ENCODE results near the gene BPIFB1. TPM values are rescaled to one million over a fixed set of nuclear protein-coding genes. Genes with fewer than 3 reads are reported as not detected.

The BPIFB1 gene
- total and polyA plus RNA-seq, 2 of the 13 experiments (the other 11 are each of a cell fraction or from before 2014, with no cell fraction given) = 0.82 to 4.4 TPM

DNA sequence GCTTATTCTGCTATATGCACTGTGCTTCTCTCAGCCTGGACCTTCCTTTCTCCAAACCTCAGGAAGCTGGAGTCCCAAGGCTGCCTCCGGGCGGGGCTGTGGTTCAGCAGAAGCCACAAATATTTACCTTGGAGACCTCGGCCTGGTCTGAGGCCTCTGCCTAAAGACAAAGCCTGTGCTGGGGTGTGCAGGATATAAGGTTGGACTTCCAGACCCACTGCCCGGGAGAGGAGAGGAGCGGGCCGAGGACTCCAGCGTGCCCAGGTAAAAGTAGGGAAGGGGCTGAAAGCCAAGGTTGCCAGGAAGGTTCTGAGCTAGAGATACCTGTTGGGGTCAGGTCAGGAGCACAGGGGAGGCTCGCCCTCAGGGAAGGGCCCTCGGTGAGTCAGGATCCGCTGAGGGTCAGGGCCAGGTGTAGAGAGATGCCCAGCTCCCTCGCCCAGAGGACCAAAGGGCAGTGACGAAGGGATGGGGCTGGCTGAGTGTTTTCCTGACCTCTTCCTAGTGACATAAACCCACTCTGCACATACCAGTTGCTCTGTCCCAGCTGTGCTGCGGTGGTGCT is at the start of gene BPIFB1 (continued):
- TF ChIP-seq, protein P1, sequence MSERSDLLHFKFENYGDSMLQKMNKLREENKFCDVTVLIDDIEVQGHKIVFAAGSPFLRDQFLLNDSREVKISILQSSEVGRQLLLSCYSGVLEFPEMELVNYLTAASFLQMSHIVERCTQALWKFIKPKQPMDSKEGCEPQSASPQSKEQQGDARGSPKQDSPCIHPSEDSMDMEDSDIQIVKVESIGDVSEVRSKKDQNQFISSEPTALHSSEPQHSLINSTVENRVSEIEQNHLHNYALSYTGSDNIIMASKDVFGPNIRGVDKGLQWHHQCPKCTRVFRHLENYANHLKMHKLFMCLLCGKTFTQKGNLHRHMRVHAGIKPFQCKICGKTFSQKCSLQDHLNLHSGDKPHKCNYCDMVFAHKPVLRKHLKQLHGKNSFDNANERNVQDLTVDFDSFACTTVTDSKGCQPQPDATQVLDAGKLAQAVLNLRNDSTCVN (CRISPR knock-in tag; IDR thresholded peaks at IDR 0.05; ENCODE audit: borderline replicate concordance) = peak; percentile 38; the same call in 1 of the 2 replicates
- TF ChIP-seq, protein P2, sequence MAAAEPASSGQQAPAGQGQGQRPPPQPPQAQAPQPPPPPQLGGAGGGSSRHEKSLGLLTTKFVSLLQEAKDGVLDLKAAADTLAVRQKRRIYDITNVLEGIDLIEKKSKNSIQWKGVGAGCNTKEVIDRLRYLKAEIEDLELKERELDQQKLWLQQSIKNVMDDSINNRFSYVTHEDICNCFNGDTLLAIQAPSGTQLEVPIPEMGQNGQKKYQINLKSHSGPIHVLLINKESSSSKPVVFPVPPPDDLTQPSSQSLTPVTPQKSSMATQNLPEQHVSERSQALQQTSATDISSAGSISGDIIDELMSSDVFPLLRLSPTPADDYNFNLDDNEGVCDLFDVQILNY (CRISPR knock-in tag; conservative IDR thresholded peaks at IDR 0.05) = 0 out of 2 replicates have a peak, but pooled peaks have one; percentile 43
- TF ChIP-seq IRX3 (CRISPR knock-in tag; IDR thresholded peaks at IDR 0.05; ENCODE audit: borderline replicate concordance, low read depth) (peak; percentile 45; the same call in 1 of the 2 replicates), ZNF274 (CRISPR knock-in tag; IDR thresholded peaks at IDR 0.05) (no peak), KAT8 (CRISPR knock-in tag; IDR thresholded peaks at IDR 0.05) (peak; percentile 49), CBX5 (CRISPR knock-in tag; IDR thresholded peaks at IDR 0.05; ENCODE audit: borderline replicate concordance) (peak; percentile 64; the same call in 1 of the 2 replicates), MXI1 (IDR thresholded peaks at IDR 0.05; ENCODE audit: borderline replicate concordance, low read depth, low read length) (peak; percentile 34; the same call in 1 of the 3 replicates), NKX3-1 (CRISPR knock-in tag; IDR thresholded peaks at IDR 0.05) (no peak), KDM5B (CRISPR knock-in tag; IDR thresholded peaks at IDR 0.05; ENCODE audit: borderline replicate concordance) (peak; percentile 80), BCL6 (CRISPR knock-in tag; IDR thresholded peaks at IDR 0.05) (peak; percentile 30; the same call in 1 of the 2 replicates)
- TF ChIP-seq, protein P3, sequence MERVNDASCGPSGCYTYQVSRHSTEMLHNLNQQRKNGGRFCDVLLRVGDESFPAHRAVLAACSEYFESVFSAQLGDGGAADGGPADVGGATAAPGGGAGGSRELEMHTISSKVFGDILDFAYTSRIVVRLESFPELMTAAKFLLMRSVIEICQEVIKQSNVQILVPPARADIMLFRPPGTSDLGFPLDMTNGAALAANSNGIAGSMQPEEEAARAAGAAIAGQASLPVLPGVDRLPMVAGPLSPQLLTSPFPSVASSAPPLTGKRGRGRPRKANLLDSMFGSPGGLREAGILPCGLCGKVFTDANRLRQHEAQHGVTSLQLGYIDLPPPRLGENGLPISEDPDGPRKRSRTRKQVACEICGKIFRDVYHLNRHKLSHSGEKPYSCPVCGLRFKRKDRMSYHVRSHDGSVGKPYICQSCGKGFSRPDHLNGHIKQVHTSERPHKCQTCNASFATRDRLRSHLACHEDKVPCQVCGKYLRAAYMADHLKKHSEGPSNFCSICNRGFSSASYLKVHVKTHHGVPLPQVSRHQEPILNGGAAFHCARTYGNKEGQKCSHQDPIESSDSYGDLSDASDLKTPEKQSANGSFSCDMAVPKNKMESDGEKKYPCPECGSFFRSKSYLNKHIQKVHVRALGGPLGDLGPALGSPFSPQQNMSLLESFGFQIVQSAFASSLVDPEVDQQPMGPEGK (CRISPR knock-in tag; IDR thresholded peaks at IDR 0.05) = peak; percentile 37; the same call in 1 of the 2 replicates
- TF ChIP-seq, protein P4, sequence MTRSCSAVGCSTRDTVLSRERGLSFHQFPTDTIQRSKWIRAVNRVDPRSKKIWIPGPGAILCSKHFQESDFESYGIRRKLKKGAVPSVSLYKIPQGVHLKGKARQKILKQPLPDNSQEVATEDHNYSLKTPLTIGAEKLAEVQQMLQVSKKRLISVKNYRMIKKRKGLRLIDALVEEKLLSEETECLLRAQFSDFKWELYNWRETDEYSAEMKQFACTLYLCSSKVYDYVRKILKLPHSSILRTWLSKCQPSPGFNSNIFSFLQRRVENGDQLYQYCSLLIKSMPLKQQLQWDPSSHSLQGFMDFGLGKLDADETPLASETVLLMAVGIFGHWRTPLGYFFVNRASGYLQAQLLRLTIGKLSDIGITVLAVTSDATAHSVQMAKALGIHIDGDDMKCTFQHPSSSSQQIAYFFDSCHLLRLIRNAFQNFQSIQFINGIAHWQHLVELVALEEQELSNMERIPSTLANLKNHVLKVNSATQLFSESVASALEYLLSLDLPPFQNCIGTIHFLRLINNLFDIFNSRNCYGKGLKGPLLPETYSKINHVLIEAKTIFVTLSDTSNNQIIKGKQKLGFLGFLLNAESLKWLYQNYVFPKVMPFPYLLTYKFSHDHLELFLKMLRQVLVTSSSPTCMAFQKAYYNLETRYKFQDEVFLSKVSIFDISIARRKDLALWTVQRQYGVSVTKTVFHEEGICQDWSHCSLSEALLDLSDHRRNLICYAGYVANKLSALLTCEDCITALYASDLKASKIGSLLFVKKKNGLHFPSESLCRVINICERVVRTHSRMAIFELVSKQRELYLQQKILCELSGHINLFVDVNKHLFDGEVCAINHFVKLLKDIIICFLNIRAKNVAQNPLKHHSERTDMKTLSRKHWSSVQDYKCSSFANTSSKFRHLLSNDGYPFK (CRISPR knock-in tag; IDR thresholded peaks at IDR 0.05; ENCODE audit: borderline replicate concordance) = 0 out of 2 replicates have a peak, but pooled peaks have one; percentile 34
- TF ChIP-seq, protein P5, sequence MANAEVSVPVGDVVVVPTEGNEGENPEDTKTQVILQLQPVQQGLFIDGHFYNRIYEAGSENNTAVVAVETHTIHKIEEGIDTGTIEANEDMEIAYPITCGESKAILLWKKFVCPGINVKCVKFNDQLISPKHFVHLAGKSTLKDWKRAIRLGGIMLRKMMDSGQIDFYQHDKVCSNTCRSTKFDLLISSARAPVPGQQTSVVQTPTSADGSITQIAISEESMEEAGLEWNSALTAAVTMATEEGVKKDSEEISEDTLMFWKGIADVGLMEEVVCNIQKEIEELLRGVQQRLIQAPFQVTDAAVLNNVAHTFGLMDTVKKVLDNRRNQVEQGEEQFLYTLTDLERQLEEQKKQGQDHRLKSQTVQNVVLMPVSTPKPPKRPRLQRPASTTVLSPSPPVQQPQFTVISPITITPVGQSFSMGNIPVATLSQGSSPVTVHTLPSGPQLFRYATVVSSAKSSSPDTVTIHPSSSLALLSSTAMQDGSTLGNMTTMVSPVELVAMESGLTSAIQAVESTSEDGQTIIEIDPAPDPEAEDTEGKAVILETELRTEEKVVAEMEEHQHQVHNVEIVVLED (CRISPR knock-in tag; IDR thresholded peaks at IDR 0.05; ENCODE audit: borderline replicate concordance) = 0 out of 2 replicates have a peak, but pooled peaks have one; percentile 24

Data from HepG2 (cell line).